Measurements from ENCODE around the gene CD300C.

CD300C gene

DNA sequence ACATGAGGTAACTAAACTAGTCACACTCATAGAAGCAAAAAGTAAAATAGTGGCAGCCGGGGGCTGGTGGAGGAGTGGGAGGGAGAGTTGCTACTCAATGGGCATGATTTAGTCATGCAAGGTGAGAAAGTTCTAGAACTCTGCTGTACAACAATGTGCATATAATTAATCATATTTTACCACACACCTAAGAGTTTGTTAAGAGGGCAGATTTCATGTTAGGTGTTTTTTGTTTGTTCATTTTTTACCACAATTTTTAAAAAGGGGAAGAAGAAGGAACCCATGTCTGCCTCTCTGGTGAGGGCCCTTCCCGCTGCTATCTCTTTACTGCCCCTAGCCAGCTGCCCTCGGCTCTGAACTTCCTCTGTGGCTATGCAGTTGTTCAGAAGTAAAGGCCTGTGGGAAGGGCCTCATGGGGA lies 25.9 kb downstream of the CD300C start:
- TF ChIP-seq ZNF302 (tag by site-specific recombination; IDR thresholded peaks at IDR 0.05; ENCODE audit: low read depth), result no peak
- no peak for TF ChIP-seq ZNF10 (tag by site-specific recombination; IDR thresholded peaks at IDR 0.05)
- TF ChIP-seq ZNF548 (tag by site-specific recombination; IDR thresholded peaks at IDR 0.05), result no peak
- TF ChIP-seq, protein P1, sequence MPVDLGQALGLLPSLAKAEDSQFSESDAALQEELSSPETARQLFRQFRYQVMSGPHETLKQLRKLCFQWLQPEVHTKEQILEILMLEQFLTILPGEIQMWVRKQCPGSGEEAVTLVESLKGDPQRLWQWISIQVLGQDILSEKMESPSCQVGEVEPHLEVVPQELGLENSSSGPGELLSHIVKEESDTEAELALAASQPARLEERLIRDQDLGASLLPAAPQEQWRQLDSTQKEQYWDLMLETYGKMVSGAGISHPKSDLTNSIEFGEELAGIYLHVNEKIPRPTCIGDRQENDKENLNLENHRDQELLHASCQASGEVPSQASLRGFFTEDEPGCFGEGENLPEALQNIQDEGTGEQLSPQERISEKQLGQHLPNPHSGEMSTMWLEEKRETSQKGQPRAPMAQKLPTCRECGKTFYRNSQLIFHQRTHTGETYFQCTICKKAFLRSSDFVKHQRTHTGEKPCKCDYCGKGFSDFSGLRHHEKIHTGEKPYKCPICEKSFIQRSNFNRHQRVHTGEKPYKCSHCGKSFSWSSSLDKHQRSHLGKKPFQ (tag by site-specific recombination; IDR thresholded peaks at IDR 0.05), result no peak
- TF ChIP-seq ZNF404 (tag by site-specific recombination; IDR thresholded peaks at IDR 0.05), result no peak
- no peak for TF ChIP-seq ZNF398 (tag by site-specific recombination; IDR thresholded peaks at IDR 0.05)
- no peak for TF ChIP-seq EGR2 (tag by site-specific recombination; IDR thresholded peaks at IDR 0.05; ENCODE audit: low read depth)
- no peak for TF ChIP-seq KLF9 (tag by site-specific recombination; IDR thresholded peaks at IDR 0.05; ENCODE audit: low read depth)
- no peak for TF ChIP-seq ZNF530 (tag by site-specific recombination; IDR thresholded peaks at IDR 0.05; ENCODE audit: low read depth)
- no peak for TF ChIP-seq ZNF449 (tag by site-specific recombination; IDR thresholded peaks at IDR 0.05)
- TF ChIP-seq PRDM4 (tag by site-specific recombination; IDR thresholded peaks at IDR 0.05), result no peak
- TF ChIP-seq ZNF221 (tag by site-specific recombination; IDR thresholded peaks at IDR 0.05; ENCODE audit: borderline replicate concordance), result no peak
- no peak for TF ChIP-seq FEZF1 (tag by site-specific recombination; IDR thresholded peaks at IDR 0.05)
- TF ChIP-seq, protein P2, sequence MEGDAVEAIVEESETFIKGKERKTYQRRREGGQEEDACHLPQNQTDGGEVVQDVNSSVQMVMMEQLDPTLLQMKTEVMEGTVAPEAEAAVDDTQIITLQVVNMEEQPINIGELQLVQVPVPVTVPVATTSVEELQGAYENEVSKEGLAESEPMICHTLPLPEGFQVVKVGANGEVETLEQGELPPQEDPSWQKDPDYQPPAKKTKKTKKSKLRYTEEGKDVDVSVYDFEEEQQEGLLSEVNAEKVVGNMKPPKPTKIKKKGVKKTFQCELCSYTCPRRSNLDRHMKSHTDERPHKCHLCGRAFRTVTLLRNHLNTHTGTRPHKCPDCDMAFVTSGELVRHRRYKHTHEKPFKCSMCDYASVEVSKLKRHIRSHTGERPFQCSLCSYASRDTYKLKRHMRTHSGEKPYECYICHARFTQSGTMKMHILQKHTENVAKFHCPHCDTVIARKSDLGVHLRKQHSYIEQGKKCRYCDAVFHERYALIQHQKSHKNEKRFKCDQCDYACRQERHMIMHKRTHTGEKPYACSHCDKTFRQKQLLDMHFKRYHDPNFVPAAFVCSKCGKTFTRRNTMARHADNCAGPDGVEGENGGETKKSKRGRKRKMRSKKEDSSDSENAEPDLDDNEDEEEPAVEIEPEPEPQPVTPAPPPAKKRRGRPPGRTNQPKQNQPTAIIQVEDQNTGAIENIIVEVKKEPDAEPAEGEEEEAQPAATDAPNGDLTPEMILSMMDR (tag by site-specific recombination; IDR thresholded peaks at IDR 0.05), result no peak
- no peak for TF ChIP-seq SP2 (tag by site-specific recombination; IDR thresholded peaks at IDR 0.05)
- TF ChIP-seq, protein P3, sequence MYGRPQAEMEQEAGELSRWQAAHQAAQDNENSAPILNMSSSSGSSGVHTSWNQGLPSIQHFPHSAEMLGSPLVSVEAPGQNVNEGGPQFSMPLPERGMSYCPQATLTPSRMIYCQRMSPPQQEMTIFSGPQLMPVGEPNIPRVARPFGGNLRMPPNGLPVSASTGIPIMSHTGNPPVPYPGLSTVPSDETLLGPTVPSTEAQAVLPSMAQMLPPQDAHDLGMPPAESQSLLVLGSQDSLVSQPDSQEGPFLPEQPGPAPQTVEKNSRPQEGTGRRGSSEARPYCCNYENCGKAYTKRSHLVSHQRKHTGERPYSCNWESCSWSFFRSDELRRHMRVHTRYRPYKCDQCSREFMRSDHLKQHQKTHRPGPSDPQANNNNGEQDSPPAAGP (tag by site-specific recombination; IDR thresholded peaks at IDR 0.05), result no peak
- TF ChIP-seq GLI4 (tag by site-specific recombination; IDR thresholded peaks at IDR 0.05), result no peak
- TF ChIP-seq, protein P4, sequence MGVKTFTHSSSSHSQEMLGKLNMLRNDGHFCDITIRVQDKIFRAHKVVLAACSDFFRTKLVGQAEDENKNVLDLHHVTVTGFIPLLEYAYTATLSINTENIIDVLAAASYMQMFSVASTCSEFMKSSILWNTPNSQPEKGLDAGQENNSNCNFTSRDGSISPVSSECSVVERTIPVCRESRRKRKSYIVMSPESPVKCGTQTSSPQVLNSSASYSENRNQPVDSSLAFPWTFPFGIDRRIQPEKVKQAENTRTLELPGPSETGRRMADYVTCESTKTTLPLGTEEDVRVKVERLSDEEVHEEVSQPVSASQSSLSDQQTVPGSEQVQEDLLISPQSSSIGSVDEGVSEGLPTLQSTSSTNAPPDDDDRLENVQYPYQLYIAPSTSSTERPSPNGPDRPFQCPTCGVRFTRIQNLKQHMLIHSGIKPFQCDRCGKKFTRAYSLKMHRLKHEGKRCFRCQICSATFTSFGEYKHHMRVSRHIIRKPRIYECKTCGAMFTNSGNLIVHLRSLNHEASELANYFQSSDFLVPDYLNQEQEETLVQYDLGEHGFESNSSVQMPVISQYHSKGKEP (tag by site-specific recombination; IDR thresholded peaks at IDR 0.05), result no peak
- ChIA-PET POLR2A (no interaction called here), CTCF (interaction anchor here (0.5 to 1.0 kb wide), 2 partner anchors 10 to 28 kb away, joined by 3 read pairs; no protein-coding TSS in a partner anchor)
- Histone ChIP-seq H3K27ac (ENCODE audit: extremely low read depth, low read depth, low read length) (no peak overlapping the region), H3K9me3 (ENCODE audit: control insufficient read depth, insufficient read depth, low read depth, low read length) (no peaks in the 10 kb centered on the region), H3K36me3 (ENCODE audit: control insufficient read depth in 2 of 2, insufficient read depth in 1 of 2, low read length in 2 of 2) (no peaks in the 10 kb centered on the region), H3K4me1 (ENCODE audit: control insufficient read depth, insufficient read depth, low read length) (no peaks in the 10 kb centered on the region), H3K4me3 (ENCODE audit: low read depth, low read length) (no peak overlapping the region)
